ENCODE data around the gene TTLL11.

- no peak for TF ChIP-seq CTCF (IDR thresholded peaks at IDR 0.05)
- TF ChIP-seq POLR2A (IDR thresholded peaks at IDR 0.05) = no peak
Measured at GRCh38 chr9:121810489-121810888, 282.6 kb downstream of the TTLL11 start.

Data from uterus (tissue), 2 donors.